HG03469 (cell line): ENCODE data around the gene SNRNP25.

ENCODE experiments used
- ATAC-seq: cut with Tn5 transposase; IDR thresholded peaks from one replicate; pipeline ENCODE4 v1.9.1; 2021; ENCODE audit warnings: mild to moderate bottlenecking, moderate library complexity, moderate number of reproducible peaks; ENCODE audit not compliant: unreplicated experiment

The SNRNP25 gene

GRCh38 chr16:100989-101388 is 47.4 kb downstream of the SNRNP25 start:
- no peak for ATAC-seq

GRCh38 chr16:101586-101985 is 48.0 kb downstream of the SNRNP25 start:
- ATAC-seq = no peak

GRCh38 chr16:102060-102855 is 48.6 kb downstream of the SNRNP25 start:
- ATAC-seq = no peak

- ATAC-seq = no peak
These were observed 50.7 kb downstream of the SNRNP25 start for GRCh38 chr16:104355-104754.

GRCh38 chr16:104928-105327 is 51.3 kb downstream of the SNRNP25 start:
- no peak for ATAC-seq

- ATAC-seq = no peak
These were observed 51.9 kb downstream of the SNRNP25 start for GRCh38 chr16:105521-105920.

- no peak for ATAC-seq
These were observed 53.1 kb downstream of the SNRNP25 start for GRCh38 chr16:106623-107324.
